K562 (cell line): ENCODE data around the gene CTSZ. TPM values are rescaled to one million over a fixed set of nuclear protein-coding genes. Genes with fewer than 3 reads are reported as not detected.

ENCODE experiments used
- ARID1B ChIP-seq: fragments of 450-650 bp; IDR thresholded peaks from 2 replicates; pipeline ENCODE4 v1.6.1; 2016; ENCODE audit warnings: antibody characterized with exemption, mild to moderate bottlenecking, inconsistent platforms
- DPF2 ChIP-seq: fragments of 450-650 bp; IDR thresholded peaks from 2 replicates; pipeline ENCODE4 v1.6.1; 2016
- FOXM1 ChIP-seq, 2 experiments: fragments of 450-650 bp in 1 of 2; sonication (generic) in 1 of 2; formaldehyde crosslinking in 1 of 2; IDR thresholded peaks; 2 replicates each; pipeline versions ENCODE4 v1.6.1 to v1.9.0; 2017 to 2022; ENCODE audit warnings: low read depth in 2 of 2, mild to moderate bottlenecking in 2 of 2, missing genetic modification reagents in 1 of 2, moderate library complexity in 1 of 2
- MAX ChIP-seq: sonication (generic); formaldehyde crosslinking; IDR thresholded peaks from 2 replicates; pipeline ENCODE4 v1.9.0; 2022; ENCODE audit warnings: mild to moderate bottlenecking, missing genetic modification reagents
- MAZ ChIP-seq, 2 experiments: fragments of 450-650 bp in 1 of 2; sonication (generic) in 1 of 2; formaldehyde crosslinking; IDR thresholded peaks in 1 of 2; conservative IDR thresholded peaks in 1 of 2; 2 replicates each; pipeline versions ENCODE4 v1.4.0 to v1.5.0; 2020; ENCODE audit warnings: mild to moderate bottlenecking in 1 of 2, missing genetic modification reagents in 1 of 2
- MED1 ChIP-seq: sonication (generic); formaldehyde crosslinking; IDR thresholded peaks from 2 replicates; pipeline ENCODE4 v1.8.1; 2023; ENCODE audit warnings: missing genetic modification reagents, borderline replicate concordance
- NR2C1 ChIP-seq, 2 experiments: fragments of 450-650 bp; IDR thresholded peaks; 2 replicates each; pipeline ENCODE4 v1.6.1; 2017; ENCODE audit warnings: mild to moderate bottlenecking in 2 of 2, antibody characterized with exemption in 1 of 2, inconsistent platforms in 1 of 2, missing compliant biosample characterization in 1 of 2, missing genetic modification characterization in 1 of 2
- TEAD4 ChIP-seq, 2 experiments: sonication (generic) in 1 of 2; formaldehyde crosslinking in 1 of 2; IDR thresholded peaks; 2 replicates each; pipeline versions ENCODE4 v1.6.1 to v1.8.0; 2012 to 2022; ENCODE audit warnings: borderline replicate concordance in 1 of 2, inconsistent platforms in 1 of 2, low read length in 1 of 2, mild to moderate bottlenecking in 1 of 2, missing genetic modification reagents in 1 of 2
- USF1 ChIP-seq: sonication (generic); formaldehyde crosslinking; IDR thresholded peaks from 2 replicates; pipeline ENCODE4 v1.9.0; 2022; ENCODE audit warnings: mild to moderate bottlenecking, missing genetic modification reagents
- ZNF134 ChIP-seq: fragments of 250-450 bp; sonication (Bioruptor Pico); conservative IDR thresholded peaks from 2 replicates; pipeline ENCODE4 v1.4.0; 2020
- ZNF197 ChIP-seq: fragments of 200-800 bp; sonication (Bioruptor generic); IDR thresholded peaks from 2 replicates; pipeline ENCODE4 v1.6.1; 2016; ENCODE audit warnings: low read depth, missing genetic modification characterization, missing compliant biosample characterization
- polyA plus RNA-seq, 8 experiments: library from polyadenylated mRNA; depleted of rRNA in 4 of 8; stranded (reverse) in 5 of 8; unstranded in 3 of 8; fragments of >200 nt; fragmentation: Nextera tagmentation in 2 of 8; fragmentation: Illumina TruSeq in 1 of 8; extraction: Ambion mirVana in 2 of 8; extraction: Trizol in 1 of 8; gene quantifications; 2 replicates each; pipeline versions ENCODE4 v1.2.1 to v1.2.3, GENCODE V29; 2011 to 2014; ENCODE audit warnings: inconsistent platforms in 1 of 8, missing spikeins in 1 of 8
- total RNA-seq, 7 experiments: library from RNA; depleted of rRNA in 6 of 7; stranded (reverse); fragments of >200 nt in 6 of 7; fragmentation: Illumina TruSeq in 2 of 7; extraction: Trizol in 2 of 7; gene quantifications; 2 replicates each; pipeline versions ENCODE4 v1.2.1 to v1.2.3, GENCODE V29; 2011 to 2021; ENCODE audit warnings: low replicate concordance in 1 of 7
- TF ChIP-seq, protein P1 (sequence below): fragments of 450-650 bp; IDR thresholded peaks from 2 replicates; pipeline ENCODE4 v1.6.1; 2017; ENCODE audit warnings: antibody characterized with exemption, mild to moderate bottlenecking
- TF ChIP-seq, protein P2 (sequence below): fragments of 450-650 bp; IDR thresholded peaks from 2 replicates; pipeline ENCODE4 v1.7.0; 2016; ENCODE audit warnings: borderline replicate concordance
- TF ChIP-seq, protein P3 (sequence below), 3 experiments: fragments of 200-800 bp in 1 of 3; sonication (Bioruptor generic) in 1 of 3; sonication (generic) in 1 of 3; formaldehyde crosslinking in 1 of 3; IDR thresholded peaks; 2 replicates each; pipeline versions ENCODE4 v1.6.1 to v1.8.0; 2016 to 2022; ENCODE audit warnings: mild to moderate bottlenecking in 2 of 3, missing compliant biosample characterization in 2 of 3, missing genetic modification characterization in 2 of 3, missing genetic modification reagents in 1 of 3

Gene CTSZ
- total and polyA plus RNA-seq, 9 of the 15 experiments (the other 6 are each of a cell fraction or from before 2014, with no cell fraction given) = 1.6 to 143 (median 82.8) TPM

GRCh38 chr20:59007665-59008511, 834 bp upstream of the CTSZ start (continued):
- TF ChIP-seq, protein P1, sequence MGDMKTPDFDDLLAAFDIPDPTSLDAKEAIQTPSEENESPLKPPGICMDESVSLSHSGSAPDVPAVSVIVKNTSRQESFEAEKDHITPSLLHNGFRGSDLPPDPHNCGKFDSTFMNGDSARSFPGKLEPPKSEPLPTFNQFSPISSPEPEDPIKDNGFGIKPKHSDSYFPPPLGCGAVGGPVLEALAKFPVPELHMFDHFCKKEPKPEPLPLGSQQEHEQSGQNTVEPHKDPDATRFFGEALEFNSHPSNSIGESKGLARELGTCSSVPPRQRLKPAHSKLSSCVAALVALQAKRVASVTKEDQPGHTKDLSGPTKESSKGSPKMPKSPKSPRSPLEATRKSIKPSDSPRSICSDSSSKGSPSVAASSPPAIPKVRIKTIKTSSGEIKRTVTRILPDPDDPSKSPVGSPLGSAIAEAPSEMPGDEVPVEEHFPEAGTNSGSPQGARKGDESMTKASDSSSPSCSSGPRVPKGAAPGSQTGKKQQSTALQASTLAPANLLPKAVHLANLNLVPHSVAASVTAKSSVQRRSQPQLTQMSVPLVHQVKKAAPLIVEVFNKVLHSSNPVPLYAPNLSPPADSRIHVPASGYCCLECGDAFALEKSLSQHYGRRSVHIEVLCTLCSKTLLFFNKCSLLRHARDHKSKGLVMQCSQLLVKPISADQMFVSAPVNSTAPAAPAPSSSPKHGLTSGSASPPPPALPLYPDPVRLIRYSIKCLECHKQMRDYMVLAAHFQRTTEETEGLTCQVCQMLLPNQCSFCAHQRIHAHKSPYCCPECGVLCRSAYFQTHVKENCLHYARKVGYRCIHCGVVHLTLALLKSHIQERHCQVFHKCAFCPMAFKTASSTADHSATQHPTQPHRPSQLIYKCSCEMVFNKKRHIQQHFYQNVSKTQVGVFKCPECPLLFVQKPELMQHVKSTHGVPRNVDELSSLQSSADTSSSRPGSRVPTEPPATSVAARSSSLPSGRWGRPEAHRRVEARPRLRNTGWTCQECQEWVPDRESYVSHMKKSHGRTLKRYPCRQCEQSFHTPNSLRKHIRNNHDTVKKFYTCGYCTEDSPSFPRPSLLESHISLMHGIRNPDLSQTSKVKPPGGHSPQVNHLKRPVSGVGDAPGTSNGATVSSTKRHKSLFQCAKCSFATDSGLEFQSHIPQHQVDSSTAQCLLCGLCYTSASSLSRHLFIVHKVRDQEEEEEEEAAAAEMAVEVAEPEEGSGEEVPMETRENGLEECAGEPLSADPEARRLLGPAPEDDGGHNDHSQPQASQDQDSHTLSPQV = peak; percentile 59; the same call in 1 of the 2 replicates
- 0 out of 2 replicates have a peak, but pooled peaks have one; percentile 38 for TF ChIP-seq USF1 (CRISPR knock-in tag)
- peak; percentile 27; the same call in 1 of the 2 replicates for TF ChIP-seq ARID1B
- TF ChIP-seq MED1 (CRISPR knock-in tag) = no peak
- peak; percentile 75; the same call in 1 of the 2 replicates for TF ChIP-seq FOXM1 (IDR thresholded peaks at IDR 0.05; ENCODE audit: low read depth)
- no peak for TF ChIP-seq FOXM1 (CRISPR knock-in tag; IDR thresholded peaks at IDR 0.05; ENCODE audit: low read depth)
- TF ChIP-seq MAX (CRISPR knock-in tag) = peak; percentile 63; the same call in 1 of the 2 replicates
- TF ChIP-seq NR2C1 (IDR thresholded peaks at IDR 0.05) = 0 out of 2 replicates have a peak, but pooled peaks have one; percentile 9
- no peak for TF ChIP-seq NR2C1 (tag; IDR thresholded peaks at IDR 0.05)
- 0 out of 2 replicates have a peak, but pooled peaks have one; percentile 5 for TF ChIP-seq ZNF134 (CRISPR knock-in tag)
- peak; percentile 35; the same call in 1 of the 2 replicates for TF ChIP-seq DPF2
- 0 out of 2 replicates have a peak, but pooled peaks have one; percentile 28 for TF ChIP-seq ZNF197 (CRISPR knock-in tag)
- TF ChIP-seq MAZ (CRISPR knock-in tag; conservative IDR thresholded peaks at IDR 0.05 in 1 of 2, IDR thresholded peaks at IDR 0.05 in 1 of 2) = 0 out of 4 replicates have a peak, but pooled peaks of 1 of the 2 experiments have one; percentile 11
- TF ChIP-seq, protein P2, sequence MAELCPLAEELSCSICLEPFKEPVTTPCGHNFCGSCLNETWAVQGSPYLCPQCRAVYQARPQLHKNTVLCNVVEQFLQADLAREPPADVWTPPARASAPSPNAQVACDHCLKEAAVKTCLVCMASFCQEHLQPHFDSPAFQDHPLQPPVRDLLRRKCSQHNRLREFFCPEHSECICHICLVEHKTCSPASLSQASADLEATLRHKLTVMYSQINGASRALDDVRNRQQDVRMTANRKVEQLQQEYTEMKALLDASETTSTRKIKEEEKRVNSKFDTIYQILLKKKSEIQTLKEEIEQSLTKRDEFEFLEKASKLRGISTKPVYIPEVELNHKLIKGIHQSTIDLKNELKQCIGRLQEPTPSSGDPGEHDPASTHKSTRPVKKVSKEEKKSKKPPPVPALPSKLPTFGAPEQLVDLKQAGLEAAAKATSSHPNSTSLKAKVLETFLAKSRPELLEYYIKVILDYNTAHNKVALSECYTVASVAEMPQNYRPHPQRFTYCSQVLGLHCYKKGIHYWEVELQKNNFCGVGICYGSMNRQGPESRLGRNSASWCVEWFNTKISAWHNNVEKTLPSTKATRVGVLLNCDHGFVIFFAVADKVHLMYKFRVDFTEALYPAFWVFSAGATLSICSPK = no peak
- TF ChIP-seq, protein P3, sequence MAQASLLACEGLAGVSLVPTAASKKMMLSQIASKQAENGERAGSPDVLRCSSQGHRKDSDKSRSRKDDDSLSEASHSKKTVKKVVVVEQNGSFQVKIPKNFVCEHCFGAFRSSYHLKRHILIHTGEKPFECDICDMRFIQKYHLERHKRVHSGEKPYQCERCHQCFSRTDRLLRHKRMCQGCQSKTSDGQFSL (CRISPR knock-in tag; IDR thresholded peaks at IDR 0.05) = no peak
- TF ChIP-seq, protein P3 (tag; IDR thresholded peaks at IDR 0.05) = 0 out of 4 replicates have a peak, but pooled peaks of 1 of the 2 experiments have one; percentile 21
- peak; percentile 10; the same call in 1 of the 2 replicates for TF ChIP-seq TEAD4 (IDR thresholded peaks at IDR 0.05; ENCODE audit: low read length)
- no peak for TF ChIP-seq TEAD4 (CRISPR knock-in tag; IDR thresholded peaks at IDR 0.05; ENCODE audit: borderline replicate concordance)
